B cell (primary cell): ENCODE data around the gene THAP8. TPM values are rescaled to one million over a fixed set of nuclear protein-coding genes. Genes with fewer than 3 reads are reported as not detected.

ENCODE experiments used
- ATAC-seq: fragments of 200-7000 bp; cut with Tn5 transposase; one replicate; pipeline ENCODE4 v1.10.0; 2021; ENCODE audit warnings: low read depth, mild to moderate bottlenecking, moderate number of reproducible peaks, moderate library complexity
- CTCF ChIA-PET: fragments of 350-600 bp; sonication (Branson Sonifier 250); formaldehyde crosslinking; loops from one replicate; lab custom pipeline; 2021; ENCODE audit warnings: antibody characterized with exemption, inconsistent platforms; lab: Charles Lee
- POLR2A ChIA-PET: fragments of 350-600 bp; sonication (Branson Sonifier 250); formaldehyde crosslinking; loops from one replicate; lab custom pipeline; 2021; ENCODE audit warnings: antibody characterized with exemption; lab: Charles Lee
- DNase-seq: peaks from one replicate; pipeline ENCODE4 v3.0.0; 2013
- H2AFZ ChIP-seq: 2 replicates; pipeline ENCODE4 v1.6.1; 2012; ENCODE audit warnings: mild to moderate bottlenecking, low read depth, low read length; ENCODE audit not compliant: insufficient read depth, poor library complexity, severe bottlenecking
- H3K27ac ChIP-seq, 2 donors: 1 replicate in 1 of 2; 2 replicates in 1 of 2; pipeline ENCODE4 v1.5.1; 2012 to 2013; ENCODE audit warnings: low read length in 2 of 2, mild to moderate bottlenecking in 2 of 2, moderate library complexity in 1 of 2
- H3K27me3 ChIP-seq, 4 experiments: fragments of 200-600 bp in 1 of 4; sonication (generic) in 1 of 4; replicated peaks in 1 of 4; 1 replicate in 2 of 4; 2 replicates in 2 of 4; pipeline versions ENCODE4 v1.6.1 to v1.7.0; 2013 to 2016; ENCODE audit warnings: low read length in 3 of 4, mild to moderate bottlenecking in 2 of 4, mixed read lengths in 1 of 4, moderate library complexity in 1 of 4; ENCODE audit not compliant: insufficient read depth in 4 of 4, control insufficient read depth in 3 of 4; ENCODE audit errors: control extremely low read depth in 1 of 4
- H3K36me3 ChIP-seq, 2 experiments: replicated peaks in 1 of 2; 1 replicate in 1 of 2; 2 replicates in 1 of 2; pipeline versions ENCODE4 v1.6.1 to v1.7.1; 2013; ENCODE audit warnings: low read length in 1 of 2; ENCODE audit not compliant: insufficient read depth in 2 of 2, control insufficient read depth in 1 of 2; ENCODE audit errors: control extremely low read depth in 1 of 2, extremely low read depth in 1 of 2
- H3K4me1 ChIP-seq, 2 donors: fragments of 200-600 bp in 1 of 2; sonication (generic) in 1 of 2; 1 replicate in 1 of 2; 2 replicates in 1 of 2; pipeline versions ENCODE4 v1.5.1 to v1.6.1; 2013 to 2017; ENCODE audit warnings: low read length in 2 of 2; ENCODE audit not compliant: control insufficient read depth in 2 of 2, insufficient read depth in 2 of 2
- H3K4me2 ChIP-seq: replicated peaks from 2 replicates; pipeline ENCODE3; 2012; ENCODE audit warnings: mild to moderate bottlenecking, low read depth, low read length; ENCODE audit not compliant: poor library complexity, severe bottlenecking
- H3K4me3 ChIP-seq, 5 experiments: fragments of 200-600 bp in 1 of 5; sonication (generic) in 1 of 5; 1 replicate in 3 of 5; 2 replicates in 2 of 5; pipeline versions ENCODE4 v1.5.1 to v1.7.0; 2011 to 2016; ENCODE audit warnings: low read length in 4 of 5, mild to moderate bottlenecking in 4 of 5, low read depth in 2 of 5, control low read depth in 1 of 5, moderate library complexity in 1 of 5; ENCODE audit not compliant: insufficient read depth in 1 of 5; ENCODE audit errors: control extremely low read depth in 1 of 5, extremely low read depth in 1 of 5
- H3K79me2 ChIP-seq: fragments of 200-600 bp; sonication (generic); one replicate; pipeline ENCODE4 v1.6.0; 2016; ENCODE audit warnings: low read length; ENCODE audit not compliant: control insufficient read depth, insufficient read depth
- H3K9ac ChIP-seq: fragments of 200-600 bp; sonication (generic); 2 replicates; pipeline ENCODE4 v1.6.1; 2017; ENCODE audit warnings: mild to moderate bottlenecking, low read length, moderate library complexity
- H3K9me3 ChIP-seq, 3 donors: one replicate each; pipeline versions ENCODE4 v1.6.1 to v1.7.1; 2013; ENCODE audit warnings: low read length in 2 of 3; ENCODE audit not compliant: control insufficient read depth in 2 of 3, insufficient read depth in 1 of 3; ENCODE audit errors: control extremely low read depth in 1 of 3
- H4K20me1 ChIP-seq: 2 replicates; pipeline ENCODE4 v1.6.0; 2012; ENCODE audit warnings: mild to moderate bottlenecking, low read length; ENCODE audit not compliant: insufficient read depth, control insufficient read depth, poor library complexity, severe bottlenecking
- H3K27ac Mint-ChIP-seq: one replicate; pipeline ENCODE4 v1.8.0; 2021; ENCODE audit warnings: mixed read lengths
- H3K27me3 Mint-ChIP-seq: one replicate; pipeline ENCODE4 v1.8.0; 2021; ENCODE audit warnings: mixed read lengths
- H3K4me1 Mint-ChIP-seq: one replicate; pipeline ENCODE4 v1.8.0; 2021; ENCODE audit warnings: mixed read lengths
- H3K4me3 Mint-ChIP-seq: one replicate; pipeline ENCODE4 v1.8.0; 2021; ENCODE audit warnings: mixed read lengths
- H3K9me3 Mint-ChIP-seq: one replicate; pipeline ENCODE4 v1.8.0; 2022; ENCODE audit warnings: mixed read lengths; ENCODE audit not compliant: insufficient read depth
- CTCF ChIP-seq: fragments of 200-600 bp; IDR thresholded peaks from one replicate; pipeline ENCODE4 v1.8.0; 2022; ENCODE audit warnings: antibody characterized with exemption, mild to moderate bottlenecking
- EZH2 ChIP-seq: IDR thresholded peaks from 2 replicates; pipeline ENCODE4 v1.6.1; 2012; ENCODE audit warnings: borderline replicate concordance, low read depth, mild to moderate bottlenecking, moderate library complexity, low read length; ENCODE audit not compliant: insufficient read depth, poor library complexity, severe bottlenecking
- WGBS: methylation state at CpG from one replicate; pipeline ENCODE4 v1.1.5; 2013; ENCODE audit warnings: missing lambda C conversion rate; ENCODE audit not compliant: insufficient coverage; 5-methylcytosine and 5-hydroxymethylcytosine counted together
- intact Hi-C: fragments of 100-400 bp; cut with micrococcal nuclease; formaldehyde crosslinking; loops from one replicate; pipeline ENCODE4 v1.10.0; 2022
- polyA minus RNA-seq: library from RNA; depleted of rRNA, polyadenylated mRNA; stranded (reverse); fragments of >200 nt; gene quantifications from 2 replicates; pipeline ENCODE4 v1.2.3, GENCODE V29; 2012
- polyA plus RNA-seq: library from polyadenylated mRNA; depleted of rRNA; stranded (reverse); fragments of >200 nt; gene quantifications from 2 replicates; pipeline ENCODE4 v1.2.3, GENCODE V29; 2012
- total RNA-seq, 2 donors: library from RNA; stranded (reverse); fragments of 120-200 nt in 1 of 2; gene quantifications; 1 replicate in 1 of 2; 2 replicates in 1 of 2; pipeline versions ENCODE4 v1.2.3 to v1.2.4, GENCODE V29; 2013 to 2022

THAP8 gene
- total RNA-seq (3.9 and 4.5 TPM in 2 replicates), polyA plus RNA-seq (2.8 and 5.7 TPM in 2 replicates), polyA minus RNA-seq (3.4 and 4.3 TPM in 2 replicates)
- total RNA-seq (2013), result 2.4 TPM

GRCh38 chr19:36054119-36054732 lies at the start of gene THAP8:
Gene THAP8, minus strand, starts transcription at chr19:36054285. Its CDS starts 68 bp downstream, at chr19:36054217.
- Histone ChIP-seq H3K4me1 (peaks cover 9 to 18% of the 10 kb centered on the region in 2 donors), H2AFZ (peak within 1 kb of the TSS; percentile 95), H3K4me2 (peak within 1 kb of the TSS; percentile 91), H4K20me1 (no peaks in the 10 kb centered on the region), H3K9me3 (no peaks in the 10 kb centered on the region), H3K9ac (peak within 1 kb of the TSS; percentile 80), H3K4me3 (peak within 1 kb of the TSS; percentile 63 to 90 (median 65)), H3K79me2 (peaks cover 18% of the 10 kb centered on the region), H3K36me3 (no peaks in the 10 kb centered on the region), H3K27me3 (no peaks in the 10 kb centered on the region), H3K27ac (peak within 1 kb of the TSS; percentile 86 to 98)
- H3K9me3 Mint-ChIP-seq, result no peaks in the 10 kb centered on the region
- no peaks in the 10 kb centered on the region for H3K27me3 Mint-ChIP-seq
- intact Hi-C loops, result loop anchor here (1.0 to 10.0 kb wide), 11 partner anchors 40 to 442 kb away; partner anchors contain the start of genes ALKBH6, HAUS5, LIN37 and SDHAF1
- POLR2A ChIA-PET, result interaction anchor here (0.5 to 3.1 kb wide), 6 partner anchors 20 to 342 kb away, joined by 3 to 22 read pairs (median 6); partner anchors contain the start of genes ALKBH6, CAPNS1, POLR2I and TBCB
- peak within 1 kb of the TSS; percentile 98 for H3K4me3 Mint-ChIP-seq
- DNase-seq, result peak; percentile 100
- under 1% methylated on average over 56 of the region's 56 CpGs for WGBS
- H3K4me1 Mint-ChIP-seq, result peaks cover 18% of the 10 kb centered on the region
- TF ChIP-seq EZH2 (no peak), CTCF (peak; percentile 72)
- H3K27ac Mint-ChIP-seq, result peak within 1 kb of the TSS; percentile 94
- ATAC-seq, result peak; percentile 82
- CTCF ChIA-PET, result interaction anchor here (0.6 to 1.4 kb wide), 3 partner anchors 50 to 74 kb away, joined by 3 to 5 read pairs (median 4); partner anchors contain the start of gene POLR2I
